SU-DHL-6 (cell line): ENCODE results near the gene GLMP.
"Not testable (repeated sequence)": the region's sequence is repeated elsewhere in the genome, so short reads cannot be mapped to it uniquely, and the experiment has no call there.

ENCODE experiments used
- H2AFZ ChIP-seq: fragments of 200-600 bp; sonication (generic); 2 replicates; pipeline ENCODE4 v1.6.1; 2014; ENCODE audit warnings: low read depth, mild to moderate bottlenecking, moderate library complexity, mixed read lengths, antibody characterized with exemption, low read length; ENCODE audit not compliant: severe bottlenecking
- H3F3A ChIP-seq: fragments of 200-600 bp; shearing (Covaris generic); 2 replicates; pipeline ENCODE4 v1.6.0; 2016; ENCODE audit warnings: antibody characterized with exemption, mild to moderate bottlenecking; ENCODE audit not compliant: insufficient read depth
- H3K27ac ChIP-seq: fragments of 200-600 bp; sonication (generic); 2 replicates; pipeline ENCODE4 v1.5.1; 2016; ENCODE audit warnings: low read depth, mild to moderate bottlenecking, low read length, moderate library complexity, mixed read lengths
- H3K27me3 ChIP-seq: fragments of 200-600 bp; sonication (generic), shearing (Covaris generic); 2 replicates; pipeline ENCODE4 v1.6.0; 2014; ENCODE audit warnings: mild to moderate bottlenecking, low read length
- H3K36me3 ChIP-seq: fragments of 200-600 bp; sonication (generic); 2 replicates; pipeline ENCODE4 v1.6.1; 2014; ENCODE audit warnings: mild to moderate bottlenecking, low read length, mixed read lengths
- H3K4me2 ChIP-seq: fragments of 300-600, 200-600 bp; shearing (Covaris generic), sonication (generic); 2 replicates; pipeline ENCODE4 v1.6.0; 2014; ENCODE audit warnings: low read length, low read depth, mild to moderate bottlenecking; ENCODE audit not compliant: poor library complexity, severe bottlenecking
- H3K4me3 ChIP-seq: fragments of 200-600 bp; sonication (generic); 2 replicates; pipeline ENCODE4 v1.5.1; 2014; ENCODE audit warnings: antibody characterized with exemption, low read length, mild to moderate bottlenecking, mixed read lengths; ENCODE audit not compliant: insufficient read depth, poor library complexity, severe bottlenecking
- H3K79me2 ChIP-seq: fragments of 200-600 bp; sonication (generic); 2 replicates; pipeline ENCODE4 v1.6.1; 2014; ENCODE audit warnings: mild to moderate bottlenecking, low read length, moderate library complexity; ENCODE audit not compliant: insufficient read depth
- H3K9ac ChIP-seq: fragments of 200-600 bp; sonication (generic); 2 replicates; pipeline ENCODE4 v1.7.0; 2014; ENCODE audit warnings: mild to moderate bottlenecking, low read length
- H3K9me2 ChIP-seq: fragments of 200-600 bp; sonication (generic); replicated peaks from 2 replicates; pipeline ENCODE4 v1.6.1; 2014; ENCODE audit warnings: low read length; ENCODE audit not compliant: insufficient read depth
- H3K9me3 ChIP-seq: fragments of 200-600 bp; sonication (generic); 2 replicates; pipeline ENCODE4 v1.6.1; 2014; ENCODE audit warnings: low read length, mixed read lengths; ENCODE audit not compliant: insufficient read depth
- H4K20me1 ChIP-seq: fragments of 200-600 bp; sonication (generic); 2 replicates; pipeline ENCODE4 v1.6.1; 2014; ENCODE audit warnings: low read depth, mild to moderate bottlenecking, antibody characterized with exemption, low read length, moderate library complexity, mixed read lengths
- EZH2phosphoT487 ChIP-seq: fragments of 200-600 bp; sonication (generic), shearing (Covaris generic); conservative IDR thresholded peaks from 2 replicates; pipeline ENCODE4 v1.6.1; 2018; ENCODE audit warnings: mild to moderate bottlenecking, antibody characterized with exemption, low read length, moderate library complexity, mixed read lengths
- TF ChIP-seq, protein P1 (sequence below): fragments of 200-600 bp; sonication (generic); IDR thresholded peaks from one replicate; pipeline ENCODE4 v1.5.1; 2017; ENCODE audit warnings: antibody characterized with exemption, mild to moderate bottlenecking, low read length, moderate library complexity; ENCODE audit not compliant: insufficient read depth, poor library complexity, severe bottlenecking

The GLMP gene

DNA sequence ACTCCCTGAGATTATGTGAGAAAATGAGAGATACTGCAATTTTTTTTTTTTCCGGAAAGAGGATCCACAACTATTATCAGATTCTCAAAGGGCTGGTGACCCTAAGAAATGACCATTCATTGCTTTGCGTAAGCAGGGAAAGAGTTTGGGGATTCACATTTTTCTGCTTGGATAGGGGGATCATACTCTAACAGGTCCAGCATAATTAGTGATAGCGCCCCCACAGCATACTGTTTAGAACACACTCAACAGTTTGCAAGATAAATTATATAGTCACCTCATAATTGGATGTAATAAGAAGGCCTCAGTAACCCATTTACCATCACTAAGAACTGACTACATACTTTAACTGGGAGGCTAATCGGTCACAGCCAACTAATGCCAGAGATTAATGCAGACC lies 40.8 kb upstream of the GLMP start:
- peak overlapping the region; percentile 82 for H3K4me2 ChIP-seq
- H4K20me1 ChIP-seq = peaks cover 18% of the 10 kb centered on the region; the same call in 1 of the 2 replicates
- TF ChIP-seq EZH2phosphoT487 = no peak
- TF ChIP-seq, protein P1, sequence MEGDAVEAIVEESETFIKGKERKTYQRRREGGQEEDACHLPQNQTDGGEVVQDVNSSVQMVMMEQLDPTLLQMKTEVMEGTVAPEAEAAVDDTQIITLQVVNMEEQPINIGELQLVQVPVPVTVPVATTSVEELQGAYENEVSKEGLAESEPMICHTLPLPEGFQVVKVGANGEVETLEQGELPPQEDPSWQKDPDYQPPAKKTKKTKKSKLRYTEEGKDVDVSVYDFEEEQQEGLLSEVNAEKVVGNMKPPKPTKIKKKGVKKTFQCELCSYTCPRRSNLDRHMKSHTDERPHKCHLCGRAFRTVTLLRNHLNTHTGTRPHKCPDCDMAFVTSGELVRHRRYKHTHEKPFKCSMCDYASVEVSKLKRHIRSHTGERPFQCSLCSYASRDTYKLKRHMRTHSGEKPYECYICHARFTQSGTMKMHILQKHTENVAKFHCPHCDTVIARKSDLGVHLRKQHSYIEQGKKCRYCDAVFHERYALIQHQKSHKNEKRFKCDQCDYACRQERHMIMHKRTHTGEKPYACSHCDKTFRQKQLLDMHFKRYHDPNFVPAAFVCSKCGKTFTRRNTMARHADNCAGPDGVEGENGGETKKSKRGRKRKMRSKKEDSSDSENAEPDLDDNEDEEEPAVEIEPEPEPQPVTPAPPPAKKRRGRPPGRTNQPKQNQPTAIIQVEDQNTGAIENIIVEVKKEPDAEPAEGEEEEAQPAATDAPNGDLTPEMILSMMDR = peak; percentile 51
- H3K9ac ChIP-seq = peak overlapping the region; percentile 77
- no peaks in the 10 kb centered on the region for H3K9me3 ChIP-seq
- 0 out of 2 replicates have a peak, but pooled peaks cover 5% of the 10 kb centered on the region for H3F3A ChIP-seq
- H2AFZ ChIP-seq = no peak overlapping the region
- no peaks in the 10 kb centered on the region for H3K27me3 ChIP-seq
- H3K27ac ChIP-seq = no peak overlapping the region
- peaks cover 53% of the 10 kb centered on the region for H3K79me2 ChIP-seq
- peaks cover 31% of the 10 kb centered on the region for H3K36me3 ChIP-seq
- no peaks in the 10 kb centered on the region for H3K9me2 ChIP-seq
- H3K4me3 ChIP-seq = peak overlapping the region; percentile 90

DNA sequence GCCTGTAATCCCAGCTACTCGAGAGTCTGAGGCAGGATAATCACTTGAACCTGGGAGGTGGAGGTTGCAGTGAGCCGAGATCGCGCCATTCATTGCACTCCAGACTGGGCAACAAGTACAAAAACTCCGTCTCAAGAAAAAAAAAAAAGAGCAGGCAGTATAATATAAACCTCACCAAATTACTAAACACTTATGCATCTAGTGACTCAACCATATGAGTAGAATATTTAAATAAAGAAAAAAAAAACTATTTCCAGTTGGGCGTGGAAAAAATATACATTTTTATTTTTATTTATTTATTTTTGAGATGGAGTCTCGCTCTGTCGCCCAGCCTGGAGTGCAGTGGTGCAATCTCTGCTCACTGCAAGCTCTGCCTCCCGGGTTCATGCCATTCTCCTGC lies 27.7 kb upstream of the GLMP start:
- H3K79me2 ChIP-seq = not testable (repeated sequence)
- peaks cover 30% of the 10 kb centered on the region for H3K36me3 ChIP-seq

DNA sequence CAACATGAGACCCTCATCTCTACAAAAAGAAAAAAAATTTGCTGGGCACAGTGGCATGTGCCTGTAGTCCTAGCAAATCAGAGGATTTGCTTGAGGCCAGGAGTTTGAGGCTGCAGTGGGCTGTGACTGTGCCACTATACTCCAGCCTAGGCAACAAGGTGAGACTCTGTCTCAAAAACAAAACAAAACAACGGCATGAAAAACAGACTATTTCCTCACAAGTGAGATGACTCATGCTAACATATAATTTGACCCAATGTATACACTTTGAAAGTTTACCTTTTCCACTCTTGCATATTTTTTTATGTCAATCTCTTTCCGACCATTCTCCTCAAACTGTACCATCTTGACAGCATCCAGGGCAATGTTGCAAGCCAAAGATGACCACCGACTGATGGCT lies 25.1 kb upstream of the GLMP start:
- Histone ChIP-seq H3K9ac (no peak overlapping the region), H3K4me2 (no peak overlapping the region), H3K9me2 (no peaks in the 10 kb centered on the region), H3K36me3 (peaks cover 41% of the 10 kb centered on the region), H3F3A (peaks cover 4% of the 10 kb centered on the region; the same call in 1 of the 2 replicates), H4K20me1 (no peaks in the 10 kb centered on the region), H3K27me3 (no peaks in the 10 kb centered on the region), H2AFZ (no peak overlapping the region), H3K9me3 (no peaks in the 10 kb centered on the region), H3K79me2 (0 out of 2 replicates have a peak, but pooled peaks cover 3% of the 10 kb centered on the region), H3K4me3 (no peak overlapping the region), H3K27ac (no peak overlapping the region)
- TF ChIP-seq EZH2phosphoT487 = no peak
- TF ChIP-seq, protein P1 = no peak

More for the DNA sequence above, 27.7 kb upstream of the GLMP start:
- H3K4me3 ChIP-seq, H2AFZ ChIP-seq, H4K20me1 ChIP-seq, H3K27ac ChIP-seq, H3K27me3 ChIP-seq, H3K9ac ChIP-seq, H3K9me3 ChIP-seq, H3F3A ChIP-seq, H3K4me2 ChIP-seq, H3K9me2 ChIP-seq: not testable (repeated sequence)

DNA sequence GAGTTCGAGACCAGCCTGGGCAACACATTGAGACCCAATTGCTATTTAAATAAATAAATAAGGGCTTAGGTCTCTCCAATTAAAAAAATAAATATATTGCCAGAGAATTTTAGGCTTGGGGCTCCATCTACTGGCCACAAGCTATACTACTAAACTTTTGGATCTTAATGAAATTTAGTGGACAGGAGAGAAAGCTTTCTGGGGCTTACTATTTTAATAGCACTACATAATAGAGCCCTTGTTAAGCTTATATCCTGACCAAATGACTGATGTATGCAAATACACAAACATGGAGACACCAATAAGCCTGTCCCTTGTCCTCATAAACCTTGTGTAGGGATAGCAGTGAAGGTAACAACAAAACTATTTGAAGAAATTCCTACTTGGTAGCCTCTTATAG lies 24.2 kb upstream of the GLMP start:
- H3K4me3 ChIP-seq = no peak overlapping the region
- H2AFZ ChIP-seq = no peak overlapping the region
- H3K27ac ChIP-seq = no peak overlapping the region
- H3K9me2 ChIP-seq = no peaks in the 10 kb centered on the region
- no peaks in the 10 kb centered on the region for H3K9me3 ChIP-seq
- TF ChIP-seq EZH2phosphoT487 = no peak
- TF ChIP-seq, protein P1 = peak; percentile 46
- no peak overlapping the region for H3K9ac ChIP-seq
- H3K4me2 ChIP-seq = no peak overlapping the region
- no peaks in the 10 kb centered on the region for H4K20me1 ChIP-seq
- H3K27me3 ChIP-seq = no peaks in the 10 kb centered on the region
- H3F3A ChIP-seq = peaks cover 4% of the 10 kb centered on the region; the same call in 1 of the 2 replicates
- 0 out of 2 replicates have a peak, but pooled peaks cover 3% of the 10 kb centered on the region for H3K79me2 ChIP-seq
- H3K36me3 ChIP-seq = peaks cover 39% of the 10 kb centered on the region
